ENCODE data around the gene RHOJ. TPM values are rescaled to one million over a fixed set of nuclear protein-coding genes. Genes with fewer than 3 reads are reported as not detected.

The RHOJ gene
- total and polyA plus RNA-seq, 2 of the 13 experiments (the other 11 are each of a cell fraction or from before 2014, with no cell fraction given), result 0.22 to 1.3 TPM

DNA sequence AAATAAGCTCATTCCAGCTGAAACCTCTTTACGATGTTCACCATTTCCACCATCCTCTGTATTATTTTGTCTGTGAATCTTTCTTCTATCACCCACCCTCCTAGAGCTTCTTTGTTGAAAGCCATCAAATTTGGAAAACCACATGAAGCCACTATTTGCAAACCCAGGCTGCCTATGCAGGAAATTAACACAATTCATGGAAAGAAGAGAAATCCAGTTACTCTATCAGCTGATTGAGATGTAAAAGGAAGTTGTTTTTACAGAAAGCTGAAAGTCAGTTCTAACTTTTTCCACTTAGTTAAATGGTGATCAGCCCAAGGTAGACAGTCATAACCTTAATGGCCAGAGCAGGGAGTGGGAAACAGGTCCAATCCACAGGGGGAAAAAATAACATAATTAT lies 6.6 kb downstream of the RHOJ start (continued):
- TF ChIP-seq, protein P1, sequence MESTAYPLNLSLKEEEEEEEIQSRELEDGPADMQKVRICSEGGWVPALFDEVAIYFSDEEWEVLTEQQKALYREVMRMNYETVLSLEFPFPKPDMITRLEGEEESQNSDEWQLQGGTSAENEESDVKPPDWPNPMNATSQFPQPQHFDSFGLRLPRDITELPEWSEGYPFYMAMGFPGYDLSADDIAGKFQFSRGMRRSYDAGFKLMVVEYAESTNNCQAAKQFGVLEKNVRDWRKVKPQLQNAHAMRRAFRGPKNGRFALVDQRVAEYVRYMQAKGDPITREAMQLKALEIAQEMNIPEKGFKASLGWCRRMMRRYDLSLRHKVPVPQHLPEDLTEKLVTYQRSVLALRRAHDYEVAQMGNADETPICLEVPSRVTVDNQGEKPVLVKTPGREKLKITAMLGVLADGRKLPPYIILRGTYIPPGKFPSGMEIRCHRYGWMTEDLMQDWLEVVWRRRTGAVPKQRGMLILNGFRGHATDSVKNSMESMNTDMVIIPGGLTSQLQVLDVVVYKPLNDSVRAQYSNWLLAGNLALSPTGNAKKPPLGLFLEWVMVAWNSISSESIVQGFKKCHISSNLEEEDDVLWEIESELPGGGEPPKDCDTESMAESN (CRISPR knock-in tag; conservative IDR thresholded peaks at IDR 0.05), result no peak

DNA sequence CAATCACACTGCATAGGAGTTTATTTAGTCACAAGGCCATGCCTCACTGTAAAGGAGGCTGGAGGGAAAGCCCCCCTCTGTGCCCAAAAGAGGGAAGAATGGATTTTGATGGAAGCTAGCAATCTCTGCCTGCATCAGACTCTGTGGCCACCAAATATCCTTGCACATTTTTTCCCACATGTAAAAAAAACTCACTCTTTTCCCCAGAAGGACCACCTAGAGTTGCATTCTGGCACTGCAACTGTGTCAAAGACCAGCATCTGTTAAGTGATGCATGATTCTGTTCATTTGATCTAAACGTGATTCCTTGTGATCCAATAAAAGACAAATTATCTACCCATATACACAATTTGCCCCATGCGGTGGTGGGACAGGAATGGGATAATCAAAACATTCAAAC lies 8.0 kb downstream of the RHOJ start:
- BruUV-seq (replicated peaks), result no TSS peak
- POLR2A ChIA-PET, result no interaction called here
- FAIRE-seq, result no peak
- TF ChIP-seq BCL6 (CRISPR knock-in tag; IDR thresholded peaks at IDR 0.05), result no peak
- no peak for TF ChIP-seq ZBTB21 (CRISPR knock-in tag; IDR thresholded peaks at IDR 0.05)
- no peak for TF ChIP-seq ZIK1 (CRISPR knock-in tag; IDR thresholded peaks at IDR 0.05; ENCODE audit: borderline replicate concordance, low read depth)
- TF ChIP-seq, protein P2, sequence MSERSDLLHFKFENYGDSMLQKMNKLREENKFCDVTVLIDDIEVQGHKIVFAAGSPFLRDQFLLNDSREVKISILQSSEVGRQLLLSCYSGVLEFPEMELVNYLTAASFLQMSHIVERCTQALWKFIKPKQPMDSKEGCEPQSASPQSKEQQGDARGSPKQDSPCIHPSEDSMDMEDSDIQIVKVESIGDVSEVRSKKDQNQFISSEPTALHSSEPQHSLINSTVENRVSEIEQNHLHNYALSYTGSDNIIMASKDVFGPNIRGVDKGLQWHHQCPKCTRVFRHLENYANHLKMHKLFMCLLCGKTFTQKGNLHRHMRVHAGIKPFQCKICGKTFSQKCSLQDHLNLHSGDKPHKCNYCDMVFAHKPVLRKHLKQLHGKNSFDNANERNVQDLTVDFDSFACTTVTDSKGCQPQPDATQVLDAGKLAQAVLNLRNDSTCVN (CRISPR knock-in tag; IDR thresholded peaks at IDR 0.05; ENCODE audit: borderline replicate concordance), result no peak
- TF ChIP-seq, protein P3, sequence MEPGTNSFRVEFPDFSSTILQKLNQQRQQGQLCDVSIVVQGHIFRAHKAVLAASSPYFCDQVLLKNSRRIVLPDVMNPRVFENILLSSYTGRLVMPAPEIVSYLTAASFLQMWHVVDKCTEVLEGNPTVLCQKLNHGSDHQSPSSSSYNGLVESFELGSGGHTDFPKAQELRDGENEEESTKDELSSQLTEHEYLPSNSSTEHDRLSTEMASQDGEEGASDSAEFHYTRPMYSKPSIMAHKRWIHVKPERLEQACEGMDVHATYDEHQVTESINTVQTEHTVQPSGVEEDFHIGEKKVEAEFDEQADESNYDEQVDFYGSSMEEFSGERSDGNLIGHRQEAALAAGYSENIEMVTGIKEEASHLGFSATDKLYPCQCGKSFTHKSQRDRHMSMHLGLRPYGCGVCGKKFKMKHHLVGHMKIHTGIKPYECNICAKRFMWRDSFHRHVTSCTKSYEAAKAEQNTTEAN (CRISPR knock-in tag; conservative IDR thresholded peaks at IDR 0.05), result no peak
- no peak for TF ChIP-seq ZNF547 (CRISPR knock-in tag; IDR thresholded peaks at IDR 0.05)
- no peak for TF ChIP-seq ZNF383 (CRISPR knock-in tag; IDR thresholded peaks at IDR 0.05; ENCODE audit: borderline replicate concordance)
- TF ChIP-seq ZNF552 (CRISPR knock-in tag; IDR thresholded peaks at IDR 0.05; ENCODE audit: borderline replicate concordance), result no peak
- no peak for TF ChIP-seq ZFYVE20 (CRISPR knock-in tag; IDR thresholded peaks at IDR 0.05; ENCODE audit: borderline replicate concordance, low read depth)
- TF ChIP-seq, protein P4, sequence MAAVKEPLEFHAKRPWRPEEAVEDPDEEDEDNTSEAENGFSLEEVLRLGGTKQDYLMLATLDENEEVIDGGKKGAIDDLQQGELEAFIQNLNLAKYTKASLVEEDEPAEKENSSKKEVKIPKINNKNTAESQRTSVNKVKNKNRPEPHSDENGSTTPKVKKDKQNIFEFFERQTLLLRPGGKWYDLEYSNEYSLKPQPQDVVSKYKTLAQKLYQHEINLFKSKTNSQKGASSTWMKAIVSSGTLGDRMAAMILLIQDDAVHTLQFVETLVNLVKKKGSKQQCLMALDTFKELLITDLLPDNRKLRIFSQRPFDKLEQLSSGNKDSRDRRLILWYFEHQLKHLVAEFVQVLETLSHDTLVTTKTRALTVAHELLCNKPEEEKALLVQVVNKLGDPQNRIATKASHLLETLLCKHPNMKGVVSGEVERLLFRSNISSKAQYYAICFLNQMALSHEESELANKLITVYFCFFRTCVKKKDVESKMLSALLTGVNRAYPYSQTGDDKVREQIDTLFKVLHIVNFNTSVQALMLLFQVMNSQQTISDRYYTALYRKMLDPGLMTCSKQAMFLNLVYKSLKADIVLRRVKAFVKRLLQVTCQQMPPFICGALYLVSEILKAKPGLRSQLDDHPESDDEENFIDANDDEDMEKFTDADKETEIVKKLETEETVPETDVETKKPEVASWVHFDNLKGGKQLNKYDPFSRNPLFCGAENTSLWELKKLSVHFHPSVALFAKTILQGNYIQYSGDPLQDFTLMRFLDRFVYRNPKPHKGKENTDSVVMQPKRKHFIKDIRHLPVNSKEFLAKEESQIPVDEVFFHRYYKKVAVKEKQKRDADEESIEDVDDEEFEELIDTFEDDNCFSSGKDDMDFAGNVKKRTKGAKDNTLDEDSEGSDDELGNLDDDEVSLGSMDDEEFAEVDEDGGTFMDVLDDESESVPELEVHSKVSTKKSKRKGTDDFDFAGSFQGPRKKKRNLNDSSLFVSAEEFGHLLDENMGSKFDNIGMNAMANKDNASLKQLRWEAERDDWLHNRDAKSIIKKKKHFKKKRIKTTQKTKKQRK (IDR thresholded peaks at IDR 0.05; ENCODE audit: low read length), result no peak
- TF ChIP-seq ZNF878 (CRISPR knock-in tag; IDR thresholded peaks at IDR 0.05), result no peak

More for the DNA sequence above, 8.0 kb downstream of the RHOJ start:
- Histone ChIP-seq H3K36me3 (replicated peaks in 1 of 2; ENCODE audit: control insufficient read depth in 1 of 2, insufficient read depth in 2 of 2, low read length in 2 of 2) (no peaks in the 10 kb centered on the region), H4K20me1 (ENCODE audit: insufficient read depth, low read length) (no peaks in the 10 kb centered on the region), H3K79me2 (ENCODE audit: insufficient read depth, low read length) (no peaks in the 10 kb centered on the region), H3K4me1 (ENCODE audit: insufficient read depth, low read length) (no peaks in the 10 kb centered on the region), H3K4me3 (replicated peaks in 1 of 3; ENCODE audit: insufficient read depth in 1 of 3, low read depth in 2 of 3, low read length in 3 of 3) (no peak overlapping the region), H2AFZ (ENCODE audit: low read length) (no peak overlapping the region), H3K4me2 (ENCODE audit: low read depth, low read length) (no peak overlapping the region), H3K27ac (ENCODE audit: extremely low read length, insufficient read depth, low read length) (no peak overlapping the region), H3K9me3 (ENCODE audit: low read length) (no peaks in the 10 kb centered on the region), H3K27me3 (ENCODE audit: control insufficient read depth in 1 of 2, insufficient read depth in 2 of 2, low read length in 2 of 2) (no peaks in the 10 kb centered on the region; a peak in 1 of 5 replicates), H3K9ac (ENCODE audit: insufficient read depth, low read depth, low read length) (no peak overlapping the region)
- 6% methylated on average over 2 of the region's 2 CpGs for WGBS (ENCODE audit: low lambda C conversion rate)
- no peak for DNase-seq (ENCODE audit: low spot score)
- CTCF ChIA-PET (ENCODE audit: low intra/inter-chr PET ratio, low total read pairs), result no interaction called here
- intact Hi-C loops (cut with micrococcal nuclease; ENCODE audit: unreplicated experiment), result no loop called here
- in situ Hi-C loops (cut with HindIII; ENCODE audit: extremely low pct_ligation_motif_present, low pct_unique_long_range_greater_than_20kb), result no loop called here
- ATAC-seq, result no peak
